KOPT-K1 (cell line): ENCODE results near the gene BRF1.

Experiments
- H3K27ac ChIP-seq: fragments of 200-600 bp; sonication (generic); 2 replicates; pipeline ENCODE4 v1.5.1; 2016; ENCODE audit warnings: antibody characterized with exemption, mild to moderate bottlenecking, low read depth, low read length; ENCODE audit not compliant: poor library complexity, severe bottlenecking
- H3K36me3 ChIP-seq: fragments of 200-600 bp; sonication (generic); 2 replicates; pipeline ENCODE4 v1.5.1; 2017; ENCODE audit warnings: antibody characterized with exemption, mild to moderate bottlenecking, low read length, moderate library complexity; ENCODE audit not compliant: insufficient read depth
- H3K9me3 ChIP-seq: fragments of 200-600 bp; sonication (generic); 2 replicates; pipeline ENCODE4 v1.5.1; 2017; ENCODE audit warnings: antibody characterized with exemption, low read length, mild to moderate bottlenecking; ENCODE audit not compliant: insufficient read depth, poor library complexity, severe bottlenecking

BRF1 gene

DNA sequence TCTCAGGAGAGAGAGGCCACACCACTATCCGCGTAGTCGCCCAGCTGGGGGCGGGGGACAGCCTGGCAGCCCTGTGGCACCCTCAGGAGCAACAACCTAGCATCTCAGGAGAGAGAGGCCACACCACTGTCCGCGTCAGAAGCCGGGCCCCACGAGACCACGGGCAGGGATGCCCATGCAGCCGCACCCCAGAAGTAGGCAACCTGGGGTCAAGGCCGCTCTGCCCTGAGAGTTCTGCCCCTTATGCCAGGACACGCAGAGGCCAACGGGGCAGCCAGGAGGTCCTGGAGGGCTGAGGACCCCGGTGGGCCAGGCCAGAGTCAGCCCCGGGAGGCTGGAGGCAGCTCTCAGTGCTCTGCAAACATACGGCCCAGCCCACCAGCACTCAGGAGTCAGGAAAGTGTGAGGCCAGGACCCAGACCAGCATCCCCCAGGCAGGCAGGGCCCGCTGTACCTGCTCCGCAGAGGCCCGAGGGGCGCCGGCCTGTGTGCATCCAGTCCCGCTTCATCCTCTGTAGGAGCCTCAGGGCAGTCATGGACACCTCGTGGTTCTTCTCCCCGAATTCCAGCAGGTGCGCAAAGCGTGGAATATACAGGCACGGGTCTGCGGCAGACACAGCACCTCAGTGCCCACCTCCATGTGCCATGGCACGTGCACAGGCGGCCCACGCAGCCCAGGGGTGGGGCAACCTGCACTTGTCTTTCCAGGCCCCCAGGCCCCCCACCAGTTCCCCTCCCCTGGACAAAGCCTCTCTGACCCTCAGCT is 59.8 kb downstream of the BRF1 start:
- H3K36me3 ChIP-seq = peaks cover 18% of the 10 kb centered on the region

DNA sequence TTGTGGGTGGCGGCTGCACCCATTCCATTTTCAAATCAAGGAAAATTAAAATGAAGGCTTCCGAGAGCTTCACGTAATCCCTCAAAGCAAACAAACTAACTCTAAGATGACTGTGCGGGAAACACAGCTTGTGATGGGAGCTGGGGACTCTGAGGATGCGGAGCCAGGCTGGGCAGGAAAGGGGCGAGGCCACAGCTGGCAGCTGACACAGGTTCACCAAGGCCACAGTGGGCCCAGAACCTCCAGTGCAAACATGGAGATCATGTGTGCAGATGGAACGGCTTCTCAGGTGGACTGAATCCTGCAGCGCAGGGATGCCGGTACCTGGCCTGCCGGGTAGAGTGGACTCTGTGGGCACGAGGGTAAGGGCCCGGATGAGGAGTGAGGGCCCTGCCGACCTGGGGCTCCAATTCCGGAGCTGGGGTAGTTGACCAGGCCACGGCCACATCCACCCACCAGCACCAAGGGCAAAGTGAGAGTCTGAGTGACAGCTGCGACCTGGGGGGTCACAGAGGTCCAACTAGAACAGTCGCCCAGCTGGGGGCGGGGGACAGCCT is 71.6 kb downstream of the BRF1 start:
- no peaks in the 10 kb centered on the region for H3K9me3 ChIP-seq
- H3K27ac ChIP-seq = no peak overlapping the region
- H3K36me3 ChIP-seq = peaks cover 16% of the 10 kb centered on the region; the same call in 1 of the 2 replicates

More for the DNA sequence above, 59.8 kb downstream of the BRF1 start:
- no peaks in the 10 kb centered on the region for H3K9me3 ChIP-seq
- H3K27ac ChIP-seq = no peak overlapping the region

DNA sequence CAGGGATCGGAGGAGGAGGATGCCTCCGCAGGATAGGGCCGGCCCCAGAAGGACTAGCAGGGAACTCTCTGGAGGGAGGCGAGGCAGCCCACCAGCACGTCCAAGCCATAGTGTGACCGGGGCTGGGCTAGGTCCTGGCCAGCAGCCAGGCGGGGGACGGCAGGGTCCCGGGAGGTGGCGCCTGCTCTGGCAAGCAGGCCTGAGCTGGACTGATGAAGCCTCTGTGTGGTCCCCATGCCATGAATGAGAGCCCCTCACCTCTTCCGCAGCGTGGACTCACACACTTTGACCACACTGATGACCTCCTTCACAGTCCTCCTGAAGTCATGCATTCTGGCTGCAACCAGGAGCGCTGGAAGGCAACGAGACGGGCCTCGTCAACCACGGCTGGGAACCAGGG is 72.2 kb downstream of the BRF1 start:
- Histone ChIP-seq H3K27ac (no peak overlapping the region), H3K36me3 (peaks cover 22% of the 10 kb centered on the region; the same call in 1 of the 2 replicates), H3K9me3 (no peaks in the 10 kb centered on the region)

DNA sequence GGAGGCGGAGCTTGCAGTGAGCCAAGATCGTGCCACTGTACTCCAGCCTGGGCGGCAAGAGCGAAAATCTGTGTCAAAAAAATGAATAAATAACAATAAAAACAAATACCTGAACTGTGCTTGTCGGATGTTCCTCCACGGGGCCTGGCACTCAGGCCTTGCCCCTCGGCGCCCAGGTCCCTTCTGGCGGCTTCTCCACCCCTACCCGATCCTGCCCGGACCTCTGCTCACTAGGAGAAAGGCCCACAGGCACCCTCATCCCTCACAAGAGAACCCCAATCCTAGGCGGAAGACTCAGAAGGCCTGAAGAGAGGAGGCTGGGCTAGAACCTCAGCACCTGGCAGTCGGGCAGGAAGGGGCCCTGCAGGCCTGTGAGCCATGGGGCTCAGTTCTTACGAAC is 73.5 kb downstream of the BRF1 start:
- Histone ChIP-seq H3K27ac (no peak overlapping the region), H3K36me3 (peaks cover 28% of the 10 kb centered on the region; the same call in 1 of the 2 replicates), H3K9me3 (no peaks in the 10 kb centered on the region)

DNA sequence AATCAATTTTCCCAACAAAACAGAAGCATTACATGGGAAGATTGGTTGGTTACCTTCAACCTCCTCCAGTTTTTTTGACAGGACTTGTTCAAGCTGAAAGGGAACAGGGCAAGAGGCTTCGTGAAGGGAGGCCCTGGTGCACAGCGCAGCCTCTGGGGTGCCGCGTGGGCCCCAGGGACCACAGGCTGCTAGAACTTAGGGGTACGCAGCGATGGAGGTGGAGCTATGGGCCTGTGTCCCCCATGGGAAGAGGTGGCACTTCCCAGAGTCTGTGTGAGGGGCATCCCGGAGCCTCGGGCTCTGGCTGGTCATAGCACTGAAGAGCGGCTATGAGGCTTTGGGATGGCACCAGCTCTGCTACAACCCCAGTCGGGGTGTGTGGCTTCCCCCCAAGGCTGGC is 74.6 kb downstream of the BRF1 start:
- H3K27ac ChIP-seq = no peak overlapping the region
- H3K9me3 ChIP-seq = no peaks in the 10 kb centered on the region
- H3K36me3 ChIP-seq = peaks cover 35% of the 10 kb centered on the region; the same call in 1 of the 2 replicates

DNA sequence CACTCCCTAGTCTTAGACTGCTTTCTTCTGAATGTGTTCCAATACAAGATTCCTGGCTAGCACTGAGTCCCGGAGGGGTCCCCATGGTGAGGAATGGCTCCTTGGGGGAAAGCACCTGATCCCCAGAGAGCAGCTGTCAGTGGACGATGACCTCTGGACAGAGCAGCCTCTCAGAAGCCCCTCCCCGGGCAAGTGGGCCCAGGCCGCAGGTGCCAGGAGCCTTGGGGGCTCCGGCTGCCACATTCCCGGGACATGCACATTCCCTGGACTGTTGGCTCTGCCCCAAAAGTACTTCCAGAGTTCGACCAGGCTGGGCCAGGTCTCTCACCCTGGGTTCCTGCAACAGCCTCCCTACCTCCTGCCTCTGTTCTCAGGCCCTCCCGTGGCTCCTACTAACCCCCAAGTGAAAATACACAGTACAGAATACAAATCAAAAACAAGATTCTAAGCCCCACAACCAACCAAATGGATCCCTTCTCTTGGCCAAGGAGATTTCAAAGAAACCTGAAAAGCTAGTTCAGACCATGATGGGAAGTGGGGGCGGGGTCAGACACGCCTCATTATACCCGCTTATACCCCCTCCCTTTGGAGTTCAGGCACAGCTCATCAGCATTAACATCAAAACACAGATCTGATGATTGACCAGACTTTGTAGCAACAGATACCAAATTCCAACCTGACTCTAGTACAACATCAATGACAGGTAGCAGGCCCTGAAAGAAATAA is 75.8 kb downstream of the BRF1 start:
- H3K36me3 ChIP-seq = peaks cover 43% of the 10 kb centered on the region; the same call in 1 of the 2 replicates
- H3K27ac ChIP-seq = no peak overlapping the region
- no peaks in the 10 kb centered on the region for H3K9me3 ChIP-seq

DNA sequence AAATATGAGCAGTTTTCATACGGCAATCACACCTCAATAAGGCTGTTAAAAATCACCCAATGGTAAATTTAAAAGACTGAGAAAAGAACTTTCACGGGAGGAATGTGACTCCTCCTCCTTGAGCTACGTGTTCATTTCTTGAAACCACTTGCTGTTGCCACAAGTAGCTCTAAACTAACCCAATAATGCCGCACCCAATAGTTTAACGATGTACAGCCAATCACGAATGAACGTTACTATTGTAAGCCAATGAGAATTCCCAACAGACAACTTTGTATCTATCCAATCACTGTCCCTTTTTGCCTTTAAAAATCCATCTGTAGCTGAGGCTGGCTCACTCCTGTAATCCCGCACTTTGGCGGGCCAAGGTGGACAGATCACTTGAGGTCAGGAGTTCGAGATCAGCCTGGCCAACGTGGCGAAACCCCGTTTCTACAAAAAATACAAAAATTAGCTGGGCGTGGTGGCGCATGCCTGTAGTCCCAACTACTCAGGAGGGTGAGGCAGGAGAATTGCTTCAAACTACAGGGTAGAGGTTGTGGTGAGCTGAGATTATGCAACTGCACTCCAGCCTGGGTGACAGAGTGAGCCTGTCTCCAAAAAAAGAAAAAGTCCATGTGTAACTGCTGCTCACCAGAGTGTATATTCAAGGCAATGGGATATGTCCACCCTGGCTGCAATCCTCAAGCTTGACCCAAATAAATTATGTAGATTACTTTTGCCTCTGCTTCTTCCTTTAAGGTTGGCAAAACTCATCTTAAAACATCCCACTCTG is 76.8 kb downstream of the BRF1 start:
- peaks cover 49% of the 10 kb centered on the region; the same call in 1 of the 2 replicates for H3K36me3 ChIP-seq
- no peak overlapping the region for H3K27ac ChIP-seq
- no peaks in the 10 kb centered on the region for H3K9me3 ChIP-seq

DNA sequence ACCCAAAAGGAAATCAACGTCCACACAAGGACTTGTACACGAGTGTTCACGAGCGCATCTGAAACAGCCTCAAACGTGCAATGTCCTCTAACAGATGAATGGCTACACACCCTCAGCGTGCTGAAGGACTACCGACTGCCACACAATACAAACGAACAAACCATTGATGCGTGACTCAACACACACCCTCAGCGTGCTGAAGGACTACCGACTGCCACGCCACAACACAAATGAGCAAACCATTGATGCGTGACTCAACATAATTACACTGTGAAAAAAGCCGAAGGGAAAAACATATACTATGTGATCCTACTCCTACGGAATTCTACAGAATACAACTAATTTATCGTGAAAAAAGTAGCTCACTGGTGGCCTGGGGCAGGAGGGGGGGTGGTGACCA is 77.5 kb downstream of the BRF1 start:
- H3K9me3 ChIP-seq = no peaks in the 10 kb centered on the region
- H3K27ac ChIP-seq = no peak overlapping the region
- peaks cover 55% of the 10 kb centered on the region; the same call in 1 of the 2 replicates for H3K36me3 ChIP-seq

DNA sequence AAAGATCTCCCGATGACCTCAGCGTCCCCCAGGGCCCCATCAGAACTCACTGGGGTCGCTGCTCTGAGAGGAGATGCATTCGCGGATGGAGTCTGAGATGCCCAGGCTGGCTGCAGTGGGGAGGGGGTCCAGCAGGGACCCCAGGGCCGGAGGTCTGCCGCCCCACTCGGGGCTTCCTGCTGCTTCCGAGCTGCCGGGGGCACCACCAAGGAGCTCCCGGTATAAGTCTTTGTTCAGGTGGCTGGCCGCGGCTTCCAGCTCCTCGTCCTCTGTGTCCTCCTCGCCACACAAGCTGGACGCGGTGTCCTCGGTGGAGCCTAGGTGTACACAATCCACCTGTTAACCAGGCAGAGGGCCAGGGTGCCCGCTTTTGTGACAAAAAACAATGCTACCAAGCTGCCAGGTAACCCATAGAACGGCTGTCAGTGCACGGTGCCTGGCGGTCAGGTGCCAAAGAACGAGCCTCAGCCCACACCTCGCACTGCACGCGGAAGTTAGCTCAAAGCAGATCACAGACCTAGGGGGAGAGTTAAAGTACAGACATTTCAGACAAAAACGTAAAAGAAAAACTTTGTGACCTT is 79.1 kb downstream of the BRF1 start:
- Histone ChIP-seq H3K36me3 (peaks cover 53% of the 10 kb centered on the region; the same call in 1 of the 2 replicates), H3K9me3 (no peaks in the 10 kb centered on the region), H3K27ac (no peak overlapping the region)

DNA sequence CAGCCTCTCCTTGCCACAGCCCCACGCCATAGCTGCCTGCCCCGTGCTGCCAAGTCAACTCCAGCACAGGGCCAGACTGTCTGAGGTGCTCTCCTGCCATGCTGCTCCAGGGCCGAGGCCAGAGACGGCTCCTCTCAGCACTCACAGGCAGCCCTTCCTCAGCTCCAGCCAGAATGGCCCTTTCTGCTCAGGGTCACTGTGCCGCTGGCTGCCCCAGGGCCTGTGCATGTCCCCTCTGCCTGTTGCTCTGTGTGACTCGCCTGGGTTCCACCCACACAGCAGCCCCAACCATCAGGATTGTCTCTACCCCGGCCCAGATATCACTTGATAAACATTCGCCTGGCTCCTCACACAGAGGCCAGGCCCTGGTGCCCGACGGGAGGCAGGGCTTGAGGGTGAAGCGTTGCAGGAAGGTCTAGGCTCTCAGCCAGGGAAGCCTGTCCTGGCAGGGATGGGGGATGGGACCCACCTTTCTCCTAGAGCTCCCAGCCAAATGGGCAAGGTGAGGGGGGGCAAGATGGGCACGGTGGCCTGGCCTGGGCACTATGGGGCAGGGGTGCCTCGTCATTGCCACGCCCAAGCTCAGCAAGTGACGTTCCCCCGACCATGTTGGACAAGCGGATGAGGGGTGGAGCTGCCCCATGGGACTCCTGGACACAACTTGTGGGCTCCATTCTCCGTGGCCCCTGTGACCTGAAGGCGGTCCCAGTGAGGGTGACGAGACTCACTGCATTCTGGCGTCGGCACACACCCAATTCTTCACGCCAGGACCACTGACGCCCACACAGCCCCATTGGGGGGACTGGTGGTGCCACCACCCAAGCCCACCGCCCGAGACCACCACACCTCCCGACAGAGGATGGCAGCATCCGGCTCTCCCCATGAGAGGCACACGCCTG is 79.9 kb downstream of the BRF1 start:
- H3K36me3 ChIP-seq = peaks cover 46% of the 10 kb centered on the region; the same call in 1 of the 2 replicates
- H3K27ac ChIP-seq = no peak overlapping the region

DNA sequence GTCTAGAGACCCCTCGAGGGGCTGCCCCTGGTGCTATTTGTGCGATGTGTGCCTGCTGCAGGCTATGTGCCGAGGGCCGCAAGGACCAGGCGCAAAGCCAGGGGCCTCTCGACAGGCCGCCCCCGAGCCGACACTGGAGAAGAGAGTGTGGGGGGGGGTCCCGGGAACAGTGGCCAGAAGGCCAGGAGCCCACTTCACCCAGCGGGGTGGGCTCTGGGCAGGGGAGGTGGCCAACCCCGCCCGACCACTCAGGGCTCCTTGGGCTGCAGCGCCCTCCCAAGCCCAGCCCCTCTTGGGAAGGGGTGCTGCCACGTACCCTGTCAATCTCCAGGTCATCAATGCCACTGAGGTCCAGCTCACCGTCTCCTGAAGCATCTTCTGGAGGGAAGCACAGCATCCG is 81.0 kb downstream of the BRF1 start:
- Histone ChIP-seq H3K36me3 (peaks cover 45% of the 10 kb centered on the region; the same call in 1 of the 2 replicates), H3K9me3 (no peaks in the 10 kb centered on the region), H3K27ac (no peak overlapping the region)

More for the DNA sequence above, 79.9 kb downstream of the BRF1 start:
- H3K9me3 ChIP-seq = no peaks in the 10 kb centered on the region

DNA sequence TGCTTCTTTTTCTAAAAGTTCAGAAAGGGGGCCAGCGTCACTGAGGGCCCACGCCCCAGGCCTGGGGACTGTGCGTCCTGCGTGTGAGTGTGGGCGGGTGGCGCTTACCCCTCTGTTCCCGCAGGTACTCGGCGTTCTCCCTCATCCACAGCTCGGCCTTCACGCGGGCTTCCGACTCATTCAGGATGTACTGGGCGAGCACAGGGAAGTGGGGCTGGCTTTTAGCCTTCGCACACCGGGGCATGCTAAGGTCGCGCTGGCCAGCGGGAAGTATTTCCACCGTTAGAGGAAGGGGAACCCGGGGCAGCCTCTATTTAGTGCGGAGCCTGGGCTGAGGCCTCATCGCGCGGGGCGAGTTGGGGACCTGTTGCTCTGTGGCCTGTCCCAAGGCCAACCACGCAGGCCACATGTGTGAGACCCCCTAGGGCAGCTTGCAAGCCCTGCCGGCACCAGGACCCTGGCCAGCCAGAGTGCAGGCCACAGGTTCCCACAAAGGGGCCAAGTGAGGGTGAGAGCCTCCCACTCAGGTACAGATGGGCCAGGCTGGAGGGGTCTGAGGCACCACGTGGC is 81.7 kb downstream of the BRF1 start:
- Histone ChIP-seq H3K9me3 (no peaks in the 10 kb centered on the region), H3K27ac (no peak overlapping the region), H3K36me3 (peaks cover 51% of the 10 kb centered on the region; the same call in 1 of the 2 replicates)

DNA sequence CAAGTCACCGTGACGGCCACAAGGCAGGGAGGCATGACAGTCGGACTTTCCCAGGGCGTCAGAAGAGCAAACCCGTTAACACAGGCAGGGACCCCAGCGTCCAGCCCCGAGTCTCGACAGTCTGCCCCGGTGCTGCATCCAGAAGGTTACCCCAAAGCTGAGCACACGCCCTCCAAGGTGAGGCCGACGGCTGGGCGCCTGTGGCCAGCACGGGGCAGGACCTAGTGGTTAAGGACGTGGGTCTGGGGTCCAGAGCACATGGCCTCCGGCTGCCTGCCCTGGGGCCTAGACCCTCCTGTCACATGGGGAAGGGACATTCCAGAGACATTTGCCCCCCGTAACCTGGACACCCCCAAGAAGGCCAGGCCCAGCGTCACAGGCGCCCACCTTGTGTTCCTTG is 82.2 kb downstream of the BRF1 start:
- Histone ChIP-seq H3K36me3 (peaks cover 45% of the 10 kb centered on the region; the same call in 1 of the 2 replicates), H3K9me3 (no peaks in the 10 kb centered on the region), H3K27ac (no peak overlapping the region)
